GM18861 (cell line): ENCODE data around the gene MARVELD3.
"Not testable (repeated sequence)": the region's sequence is repeated elsewhere in the genome, so short reads cannot be mapped to it uniquely, and the experiment has no call there.

Source experiments
- ATAC-seq: cut with Tn5 transposase; IDR thresholded peaks from one replicate; pipeline ENCODE4 v1.9.1; 2021; ENCODE audit not compliant: unreplicated experiment

MARVELD3 gene

DNA sequence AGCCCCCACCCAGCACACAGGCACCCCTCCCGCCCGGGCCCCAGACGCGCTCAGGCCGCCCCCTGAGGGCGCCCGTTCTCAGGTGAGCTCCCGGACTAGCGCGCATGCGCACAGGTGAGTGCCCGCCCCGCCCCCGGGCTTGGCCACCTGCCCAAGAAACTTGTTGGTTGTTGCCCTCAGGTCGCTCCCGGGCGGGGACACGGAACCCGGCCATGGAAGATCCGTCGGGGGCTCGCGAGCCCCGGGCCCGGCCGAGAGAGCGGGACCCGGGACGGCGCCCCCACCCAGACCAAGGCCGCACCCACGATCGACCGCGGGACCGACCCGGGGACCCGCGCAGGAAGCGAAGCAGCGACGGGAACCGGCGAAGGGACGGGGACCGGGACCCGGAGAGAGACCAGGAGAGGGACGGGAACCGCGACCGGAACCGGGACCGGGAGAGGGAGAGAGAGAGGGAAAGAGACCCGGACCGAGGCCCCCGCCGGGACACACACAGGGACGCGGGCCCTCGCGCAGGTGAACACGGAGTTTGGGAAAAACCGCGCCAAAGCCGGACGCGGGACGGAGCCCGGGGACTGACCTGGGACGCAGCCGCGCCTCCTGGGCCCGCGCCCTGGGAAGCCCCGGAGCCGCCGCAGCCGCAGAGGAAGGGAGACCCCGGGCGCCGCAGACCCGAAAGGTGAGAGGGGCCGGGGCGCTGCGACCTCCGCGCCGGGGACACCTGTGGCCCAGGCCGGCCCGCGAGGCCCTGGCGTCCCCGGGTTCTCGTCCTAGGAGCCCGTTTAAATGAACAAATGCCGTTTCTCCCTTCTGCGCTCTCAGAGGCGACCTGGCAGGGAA lies at the start of gene MARVELD3:
Gene MARVELD3, plus strand, starts transcription at position 167 of the 840 bp plus-strand sequence. Its CDS starts 46 bp downstream, at position 213.
- no peak for ATAC-seq

DNA sequence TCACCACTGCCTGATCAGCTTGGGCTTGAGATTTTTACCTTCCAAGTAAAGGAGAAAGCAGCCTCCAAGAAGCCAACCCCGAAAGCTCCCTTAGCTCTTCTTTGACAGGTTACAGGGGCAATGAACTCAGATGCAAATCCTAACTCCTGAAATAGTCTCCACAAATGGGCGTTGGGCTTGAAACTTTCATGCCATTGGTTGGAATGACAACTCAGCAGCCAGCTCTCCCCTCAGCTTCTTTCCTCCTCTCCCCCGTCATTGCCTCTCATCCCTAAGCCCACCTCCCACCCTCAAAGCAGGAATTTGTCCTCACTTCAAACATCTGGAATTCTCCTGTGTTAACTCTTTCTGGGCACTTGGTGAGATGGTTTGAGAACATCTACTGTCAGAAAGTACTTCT lies 49.0 kb upstream of the MARVELD3 start, which contains the start of gene TAT:
Gene TAT, minus strand, starts transcription at position 122 of the 400 bp plus-strand sequence. CDS start 677 bp downstream, outside the sequence.
- no peak for ATAC-seq

- ATAC-seq, result not testable (repeated sequence)
Observed at GRCh38 chr16:71582553-71582848, 43.5 kb upstream of the MARVELD3 start.

DNA sequence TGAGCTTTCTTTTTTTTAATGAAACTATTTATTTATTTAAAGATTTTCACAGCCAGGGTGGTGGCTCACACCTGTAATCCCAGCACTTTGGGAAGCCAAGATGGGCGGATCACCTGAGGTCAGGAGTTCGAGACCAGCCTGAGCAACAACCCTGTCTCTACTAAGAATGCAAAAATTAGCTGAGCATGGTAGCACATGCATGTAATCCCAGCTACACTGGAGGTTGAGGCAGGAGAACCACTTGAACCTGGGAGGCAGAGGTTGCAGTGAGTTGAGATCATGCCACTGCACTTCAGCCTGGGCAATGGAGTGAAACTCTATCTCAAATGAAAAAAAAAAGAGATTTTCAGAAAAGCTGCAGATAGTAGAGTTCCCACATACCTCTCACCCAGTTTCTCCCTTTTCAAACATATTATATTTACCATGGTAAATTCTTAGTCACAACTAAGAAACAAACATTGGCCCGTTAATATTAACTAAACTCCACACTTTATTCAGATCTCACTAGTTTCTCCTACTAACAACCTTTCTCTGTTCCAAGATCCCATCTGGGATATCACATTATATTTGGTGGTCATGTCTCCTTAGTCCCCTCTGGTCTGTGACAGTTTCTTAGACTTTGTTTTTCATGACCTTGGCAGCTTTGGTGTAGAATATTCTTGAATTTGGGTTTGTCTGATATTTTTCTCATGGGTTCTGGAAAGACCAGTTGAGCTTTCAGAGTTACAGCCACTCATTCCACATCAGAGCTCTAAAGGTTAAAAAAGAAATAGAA lies 41.3 kb upstream of the MARVELD3 start:
- no peak for ATAC-seq

- no peak for ATAC-seq
Observed at GRCh38 chr16:71585318-71585703, 40.7 kb upstream of the MARVELD3 start.

- not testable (repeated sequence) for ATAC-seq
Observed at GRCh38 chr16:71589334-71589733, 36.6 kb upstream of the MARVELD3 start.

DNA sequence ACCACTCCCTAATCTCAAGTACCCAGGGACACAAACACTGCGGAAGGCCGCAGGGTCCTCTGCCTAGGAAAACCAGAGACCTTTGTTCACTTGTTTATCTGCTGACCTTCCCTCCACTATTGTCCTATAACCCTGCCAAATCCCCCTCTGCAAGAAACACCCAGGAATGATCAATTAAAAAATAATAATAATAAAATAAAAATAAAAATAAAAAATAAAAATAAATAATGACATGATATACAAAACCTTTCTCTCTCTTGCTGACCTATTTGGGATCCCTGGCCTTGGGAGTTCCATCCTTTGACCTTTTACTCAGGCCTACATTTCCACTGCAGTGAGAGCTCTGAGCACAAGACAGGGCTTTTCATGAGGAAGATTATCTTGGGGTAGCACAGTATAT lies 35.9 kb upstream of the MARVELD3 start:
- not testable (repeated sequence) for ATAC-seq

GRCh38 chr16:71590584-71590983 lies 35.4 kb upstream of the MARVELD3 start:
- ATAC-seq, result no peak

- ATAC-seq, result no peak
Observed at GRCh38 chr16:71591917-71592316, 34.1 kb upstream of the MARVELD3 start.

GRCh38 chr16:71593048-71593999 lies 32.7 kb upstream of the MARVELD3 start:
- no peak for ATAC-seq

- ATAC-seq, result no peak
Observed at GRCh38 chr16:71594000-71594646, 31.9 kb upstream of the MARVELD3 start.

GRCh38 chr16:71595340-71595826 lies 30.6 kb upstream of the MARVELD3 start:
- ATAC-seq, result not testable (repeated sequence)

- not testable (repeated sequence) for ATAC-seq
Observed at GRCh38 chr16:71598426-71598825, 27.6 kb upstream of the MARVELD3 start.

DNA sequence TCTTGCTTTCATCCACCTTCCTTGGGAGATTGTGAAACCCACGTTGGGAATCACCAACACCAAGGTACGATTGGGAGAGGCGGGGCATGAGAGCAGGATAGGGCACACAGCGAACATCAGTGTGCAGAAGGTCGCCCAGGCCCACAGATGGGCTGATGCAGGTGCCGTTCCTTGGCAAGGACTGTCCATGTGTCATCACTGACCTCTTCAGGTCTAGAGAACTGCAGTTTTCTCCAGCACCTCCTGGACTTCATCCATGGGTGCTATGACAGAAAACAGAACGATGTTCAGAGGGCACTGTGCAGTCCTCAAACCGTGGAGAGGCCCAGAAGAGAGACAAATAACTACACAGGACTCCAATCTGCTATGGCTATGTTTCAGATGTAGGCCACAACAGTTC lies 25.2 kb upstream of the MARVELD3 start:
- no peak for ATAC-seq

DNA sequence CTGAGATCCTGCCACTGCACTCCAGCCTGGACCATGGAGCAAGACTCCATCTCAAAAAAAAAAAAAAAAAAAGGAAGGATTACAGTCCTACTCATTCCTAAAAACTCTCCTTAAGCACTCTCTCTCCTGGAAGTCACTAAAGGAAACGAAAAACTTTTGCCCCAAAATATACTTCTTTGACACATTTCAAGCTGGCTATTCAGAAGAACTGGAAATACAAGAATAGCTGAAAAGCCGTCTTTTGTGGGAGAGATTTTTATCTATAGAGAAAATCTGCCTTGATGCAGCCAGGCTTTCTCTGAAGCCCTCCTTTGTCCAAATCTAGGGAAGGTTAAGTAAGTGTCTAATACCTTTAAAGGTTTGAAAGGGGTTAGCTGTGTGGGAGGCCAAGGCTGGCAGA lies 16.9 kb upstream of the MARVELD3 start:
- ATAC-seq, result no peak

DNA sequence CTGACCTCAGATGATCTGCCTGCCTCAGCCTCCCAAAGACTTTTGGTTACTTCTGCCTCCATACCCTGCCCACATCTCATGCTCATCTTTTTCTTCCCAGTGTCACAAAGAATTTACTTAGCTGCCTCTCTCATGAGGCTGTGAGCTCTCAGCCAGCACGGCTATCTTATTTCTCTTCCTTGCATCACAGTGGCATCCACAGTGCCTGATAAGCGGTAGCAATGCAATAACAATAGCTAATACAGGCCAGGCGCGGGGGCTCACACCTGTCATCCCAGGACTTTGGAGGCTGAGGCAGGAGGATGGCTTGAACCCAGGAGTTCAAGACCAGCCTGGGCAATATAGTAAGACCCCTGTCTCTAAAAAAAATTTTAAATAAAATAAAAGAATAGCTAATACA lies 15.5 kb upstream of the MARVELD3 start:
- ATAC-seq, result no peak

- no peak for ATAC-seq
Observed at GRCh38 chr16:71610936-71611871, 14.8 kb upstream of the MARVELD3 start.

- ATAC-seq, result not testable (repeated sequence)
Observed at GRCh38 chr16:71614956-71615355, 11.0 kb upstream of the MARVELD3 start.

DNA sequence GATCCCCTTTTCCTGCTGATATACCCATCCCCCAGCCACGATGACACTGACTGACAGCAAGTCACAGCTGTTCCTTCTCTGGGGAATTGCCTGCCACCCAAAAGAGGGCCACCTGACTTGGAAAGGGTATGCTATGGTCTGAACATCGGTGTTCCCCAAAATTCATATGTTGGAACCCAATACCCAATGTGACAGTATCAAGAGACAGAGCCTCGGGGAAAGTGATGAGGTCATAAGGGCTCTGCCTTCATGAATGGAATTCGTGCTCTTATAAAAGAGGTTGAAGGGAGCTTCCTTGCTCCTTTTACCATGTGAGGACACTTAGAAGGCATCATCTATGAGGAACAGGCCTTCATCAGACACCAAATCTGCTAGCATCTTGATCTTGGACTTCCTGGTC lies 7.6 kb upstream of the MARVELD3 start:
- no peak for ATAC-seq
